SK-N-SH treated with all-trans-retinoic acid at 6 μM for 48 hours (cell line): ENCODE measurements around the gene MCCD1.

Experiments used
- ARNTL ChIP-seq: fragments of 450-650 bp; formaldehyde crosslinking; IDR thresholded peaks from 2 replicates; pipeline ENCODE4 v1.5.0; 2020; ENCODE audit warnings: low read depth, mild to moderate bottlenecking, moderate library complexity, borderline replicate concordance
- BACH2 ChIP-seq: fragments of 250-450 bp; sonication (Bioruptor Pico); IDR thresholded peaks from 2 replicates; pipeline ENCODE4 v1.9.0; 2021; ENCODE audit warnings: mild to moderate bottlenecking, borderline replicate concordance
- PATZ1 ChIP-seq: fragments of 250-450 bp; sonication (Bioruptor Pico); IDR thresholded peaks from 2 replicates; pipeline ENCODE4 v1.8.0; 2020; ENCODE audit warnings: mild to moderate bottlenecking, moderate library complexity, borderline replicate concordance
- PPARA ChIP-seq: fragments of 250-450 bp; sonication (Bioruptor Pico); IDR thresholded peaks from 2 replicates; pipeline ENCODE4 v1.5.0; 2020; ENCODE audit warnings: mild to moderate bottlenecking, borderline replicate concordance

DNA sequence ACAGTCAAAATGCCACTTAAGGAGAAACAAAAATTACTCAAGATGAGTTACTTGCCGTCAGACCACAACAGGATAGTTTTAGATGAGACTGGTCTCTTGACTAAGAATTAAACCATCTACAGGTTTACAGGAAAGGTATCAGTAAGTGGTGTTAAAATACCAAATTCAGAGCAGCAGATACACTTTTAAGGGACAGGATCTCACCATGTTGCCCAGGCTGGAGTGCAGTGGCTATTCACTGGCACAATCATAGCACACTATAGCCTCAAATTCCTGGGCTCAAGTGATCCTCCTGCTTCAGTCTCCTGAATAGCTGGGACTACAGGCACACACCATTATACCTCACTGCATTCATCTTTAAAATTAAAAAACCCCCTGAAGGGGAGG lies 4.7 kb downstream of the MCCD1 start:
- TF ChIP-seq BACH2 (CRISPR knock-in tag) (no peak), PPARA (no peak), PATZ1 (CRISPR knock-in tag) (no peak), ARNTL (CRISPR knock-in tag) (no peak)
